D721Med (cell line): ENCODE results near the gene BAG5.
"Not testable (repeated sequence)": the region's sequence is repeated elsewhere in the genome, so short reads cannot be mapped to it uniquely, and the experiment has no call there.

Source experiments
- DNase-seq: peaks from one replicate; pipeline ENCODE4 v3.0.0; 2011; ENCODE audit warnings: low spot score; ENCODE audit not compliant: insufficient read length
- FAIRE-seq: peaks from 2 replicates; lab custom pipeline; 2011; peaks lifted over from hg19 to GRCh38; lab: Jason Lieb, UNC
- TF ChIP-seq, protein P1 (sequence below): IDR thresholded peaks from 2 replicates; pipeline ENCODE4 v1.5.1; 2012; ENCODE audit warnings: mild to moderate bottlenecking, control low read depth; ENCODE audit not compliant: insufficient read depth; ENCODE audit errors: missing control alignments

BAG5 gene

DNA sequence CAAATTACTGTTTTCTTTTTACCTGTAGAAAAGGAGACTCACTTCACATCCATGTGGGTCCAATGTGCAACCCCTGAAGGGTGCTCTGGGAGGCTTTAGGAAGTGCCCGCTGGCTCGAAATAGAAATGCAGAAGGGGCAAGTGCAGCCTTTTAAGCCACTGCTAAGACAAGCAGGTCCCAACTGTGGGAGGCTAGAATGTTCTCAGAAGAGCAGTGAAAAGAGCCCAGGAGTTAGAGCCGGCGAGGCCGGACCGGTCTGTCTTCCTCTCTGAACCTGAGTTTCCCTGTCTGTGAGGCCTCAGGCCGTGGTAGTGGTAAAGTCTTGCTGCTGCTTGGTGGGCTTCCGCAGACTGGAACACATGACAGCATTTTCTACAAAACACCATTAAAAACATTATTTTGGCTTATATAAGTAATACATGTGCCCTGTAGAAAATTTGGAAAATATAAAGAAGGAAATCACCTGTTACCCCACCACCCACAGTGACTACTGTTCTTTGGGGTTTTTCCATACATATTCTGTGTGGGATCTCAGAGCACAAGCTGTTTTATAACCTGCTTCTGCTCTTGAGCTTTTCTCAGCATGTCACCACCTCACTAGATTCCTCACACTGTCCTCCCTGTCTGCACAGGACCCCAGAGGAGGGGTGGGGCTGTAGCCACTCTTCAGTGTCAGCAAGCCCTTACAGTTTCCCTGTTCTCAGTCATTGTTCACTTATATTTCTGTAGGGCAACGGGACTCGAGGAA is 45.9 kb downstream of the BAG5 start:
- FAIRE-seq (no peak), DNase-seq (peak; percentile 12)
- TF ChIP-seq, protein P1, sequence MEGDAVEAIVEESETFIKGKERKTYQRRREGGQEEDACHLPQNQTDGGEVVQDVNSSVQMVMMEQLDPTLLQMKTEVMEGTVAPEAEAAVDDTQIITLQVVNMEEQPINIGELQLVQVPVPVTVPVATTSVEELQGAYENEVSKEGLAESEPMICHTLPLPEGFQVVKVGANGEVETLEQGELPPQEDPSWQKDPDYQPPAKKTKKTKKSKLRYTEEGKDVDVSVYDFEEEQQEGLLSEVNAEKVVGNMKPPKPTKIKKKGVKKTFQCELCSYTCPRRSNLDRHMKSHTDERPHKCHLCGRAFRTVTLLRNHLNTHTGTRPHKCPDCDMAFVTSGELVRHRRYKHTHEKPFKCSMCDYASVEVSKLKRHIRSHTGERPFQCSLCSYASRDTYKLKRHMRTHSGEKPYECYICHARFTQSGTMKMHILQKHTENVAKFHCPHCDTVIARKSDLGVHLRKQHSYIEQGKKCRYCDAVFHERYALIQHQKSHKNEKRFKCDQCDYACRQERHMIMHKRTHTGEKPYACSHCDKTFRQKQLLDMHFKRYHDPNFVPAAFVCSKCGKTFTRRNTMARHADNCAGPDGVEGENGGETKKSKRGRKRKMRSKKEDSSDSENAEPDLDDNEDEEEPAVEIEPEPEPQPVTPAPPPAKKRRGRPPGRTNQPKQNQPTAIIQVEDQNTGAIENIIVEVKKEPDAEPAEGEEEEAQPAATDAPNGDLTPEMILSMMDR, result no peak

- TF ChIP-seq, protein P1, result no peak
- peak; percentile 17 for DNase-seq
- FAIRE-seq, result no peak
Measured at GRCh38 chr14:103514596-103515421, 47.6 kb downstream of the BAG5 start.

DNA sequence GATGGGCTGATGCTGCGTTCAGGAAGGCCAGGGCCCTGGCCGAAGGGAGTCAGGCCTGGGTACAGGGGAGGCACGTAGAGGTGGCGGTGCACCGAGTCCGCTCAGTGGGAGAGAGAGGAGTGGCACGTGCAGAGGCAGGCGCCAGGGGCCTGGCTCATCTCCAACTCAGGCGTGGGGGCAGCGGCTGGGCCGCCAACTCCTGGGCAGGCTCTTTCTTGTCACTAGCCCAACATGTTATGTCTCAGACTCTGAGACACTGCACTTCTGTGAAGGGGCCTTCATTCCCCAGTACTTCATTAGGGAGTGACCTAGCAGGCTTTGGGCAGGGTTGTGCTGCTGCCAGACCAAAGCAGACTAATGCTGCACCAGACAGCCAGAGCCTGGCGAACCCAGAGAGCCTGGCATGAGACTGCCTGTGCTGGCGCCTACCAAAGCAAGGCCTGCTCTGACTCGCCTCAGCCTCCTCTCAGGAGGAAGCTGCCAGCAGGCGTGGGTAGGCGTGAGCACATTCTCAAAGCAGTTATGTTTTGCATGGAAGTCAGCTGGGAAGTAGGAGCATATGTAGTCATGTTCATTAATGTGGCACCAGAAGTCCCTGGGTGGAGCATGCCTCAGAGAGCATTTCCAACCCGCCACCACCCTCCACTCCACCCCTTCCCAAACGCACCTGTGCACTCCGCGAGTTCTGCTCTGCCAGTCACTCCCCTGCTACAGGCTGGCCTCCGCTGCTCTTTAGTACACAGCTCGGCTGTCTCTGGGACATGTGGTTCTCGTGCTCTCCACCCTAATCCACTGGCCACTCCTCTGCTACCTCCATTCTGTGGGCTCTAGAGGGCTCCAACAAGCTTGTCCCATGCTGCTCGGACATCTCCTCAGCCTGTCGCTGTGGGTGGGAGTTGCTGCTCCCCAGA is 49.5 kb downstream of the BAG5 start:
- DNase-seq (peak; percentile 13), FAIRE-seq (no peak)
- TF ChIP-seq, protein P1, result no peak

DNA sequence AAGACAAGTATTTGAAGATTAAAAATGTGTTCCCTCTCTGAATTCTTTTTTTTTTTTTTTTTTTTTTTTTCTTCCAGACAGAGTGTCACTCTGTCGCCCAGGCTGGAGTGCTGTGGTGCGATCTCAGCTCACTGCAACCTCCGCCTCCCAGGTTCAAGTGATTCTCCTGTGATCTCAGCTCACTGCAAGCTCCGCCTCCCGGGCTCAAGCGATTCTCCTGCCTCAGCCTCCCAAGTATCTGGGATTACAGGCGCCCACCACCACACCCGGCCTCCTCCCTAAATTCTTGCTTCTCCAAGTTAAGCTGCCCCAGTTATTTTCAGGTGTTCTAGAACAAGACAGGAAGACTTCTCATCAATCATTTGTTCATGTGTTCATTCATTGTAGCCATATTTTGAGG is 50.3 kb downstream of the BAG5 start:
- not testable (repeated sequence) for FAIRE-seq
- DNase-seq, result peak; percentile 11

DNA sequence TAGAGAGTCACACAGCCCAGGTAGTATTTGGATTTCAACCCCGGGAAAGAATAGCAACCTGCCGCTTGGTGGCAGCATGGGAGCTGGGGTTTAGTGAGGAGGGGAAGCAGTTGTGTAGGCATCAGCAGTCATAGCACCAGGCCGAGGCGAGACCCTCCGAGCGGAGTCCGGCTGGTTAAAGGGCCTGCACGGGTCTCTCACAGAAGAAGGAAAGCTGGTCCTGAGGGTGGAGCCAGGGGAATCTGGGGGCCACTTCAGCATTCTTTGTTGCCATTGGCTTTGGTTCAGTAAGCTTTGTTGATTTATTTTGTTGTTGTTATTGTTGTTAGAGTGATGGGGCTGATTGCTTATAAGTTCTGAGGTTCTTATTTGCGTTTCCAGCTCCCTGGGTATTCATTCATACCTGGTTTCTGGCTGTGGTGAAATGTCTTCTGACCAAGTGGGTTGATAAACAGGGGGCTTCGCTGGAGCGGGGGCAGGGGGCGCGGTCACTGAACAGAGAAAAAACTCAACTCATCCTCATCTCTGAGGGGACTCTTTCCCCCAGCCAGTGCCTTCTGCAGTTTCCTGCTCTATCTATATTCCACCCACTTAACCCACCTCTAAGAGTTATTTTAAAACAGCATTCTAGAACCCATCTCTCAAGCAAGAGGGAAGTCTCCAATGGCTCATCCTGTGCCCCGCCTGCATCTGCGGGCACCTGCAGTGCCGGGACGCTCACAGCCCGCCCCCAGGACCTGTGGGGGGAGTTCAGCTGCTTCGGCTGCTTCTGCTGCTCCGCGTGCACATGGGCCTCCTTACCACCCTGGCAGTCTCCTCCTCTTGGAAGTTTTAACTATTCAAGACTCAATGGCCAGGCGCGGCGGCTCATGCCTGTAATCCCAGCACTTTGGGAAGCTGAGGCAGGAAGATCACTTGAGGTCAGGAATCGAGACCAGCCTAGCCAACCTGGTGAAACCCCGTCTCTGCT is 51.4 kb downstream of the BAG5 start:
- DNase-seq (peak; percentile 11), FAIRE-seq (no peak)
- TF ChIP-seq, protein P1, result no peak

GRCh38 chr14:103509864-103510723 is 52.4 kb downstream of the BAG5 start:
- peak; percentile 7 for DNase-seq
- no peak for FAIRE-seq
- TF ChIP-seq, protein P1, result no peak
